AG04449 (cell line): ENCODE data around the gene DRC3.
"Not testable (repeated sequence)": the region's sequence is repeated elsewhere in the genome, so short reads cannot be mapped to it uniquely, and the experiment has no call there.

Source experiments
- CTCF ChIA-PET: fragments of 350-600 bp; formaldehyde crosslinking; extraction: SDS; loops from one replicate; lab custom pipeline; 2021; ENCODE audit warnings: antibody characterized with exemption; lab: Yijun Ruan, JAX
- POLR2A ChIA-PET: fragments of 400-600, 350-600 bp; formaldehyde crosslinking; extraction: SDS; loops from one replicate; lab custom pipeline; 2020; ENCODE audit warnings: antibody characterized with exemption, inconsistent platforms; lab: Yijun Ruan, JAX
- DNase-seq: peaks from one replicate; pipeline ENCODE4 v3.0.0-alpha.2; 2010; ENCODE audit warnings: low read depth, low spot score
- H3K4me3 ChIP-seq: 2 replicates; pipeline ENCODE4 v1.5.1; 2011; ENCODE audit warnings: low read depth, mild to moderate bottlenecking, control low read depth, low read length
- CTCF ChIP-seq: IDR thresholded peaks from one replicate; pipeline ENCODE4 v1.5.1; 2011; ENCODE audit warnings: mild to moderate bottlenecking, moderate library complexity, low read length, control low read depth, inconsistent platforms; ENCODE audit not compliant: insufficient read depth; ENCODE audit errors: missing control alignments

Gene DRC3

DNA sequence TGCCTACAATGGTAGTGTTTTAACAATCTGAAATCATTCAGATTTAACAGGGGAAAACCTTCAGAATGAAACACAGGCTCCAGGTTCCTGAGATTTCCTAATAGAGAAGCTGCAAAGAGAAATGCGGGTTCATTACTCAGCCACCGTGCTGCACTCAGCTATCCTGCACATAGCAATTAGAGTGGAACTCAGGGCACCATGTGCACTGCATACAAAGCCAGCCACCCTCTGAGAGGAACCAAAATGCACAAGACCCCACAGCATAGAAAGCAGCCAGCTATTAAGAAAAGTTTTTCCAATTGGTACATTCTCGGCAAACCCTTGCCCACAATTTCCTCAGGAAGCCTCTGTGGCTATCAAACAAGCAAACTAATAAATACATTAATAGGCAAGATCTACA is 37.9 kb upstream of the DRC3 start:
- ChIA-PET CTCF (interaction anchor here (1.0 to 9.4 kb wide), 6 partner anchors 9 to 44 kb away, joined by 3 to 69 read pairs (median 6); partner anchors contain the start of genes DRC3 and TOM1L2), POLR2A (interaction anchor here (1.2 to 1.9 kb wide), 2 partner anchors 14 to 34 kb away, joined by 5 to 7 read pairs; no protein-coding TSS in a partner anchor)
- TF ChIP-seq CTCF: no peak
- DNase-seq: no peak
- no peak overlapping the region for H3K4me3 ChIP-seq

GRCh38 chr17:17935321-17936271 is 37.1 kb upstream of the DRC3 start:
- ChIA-PET POLR2A (interaction anchor here (0.6 to 1.9 kb wide), 5 partner anchors 9 to 35 kb away, joined by 3 to 7 read pairs (median 4); no protein-coding TSS in a partner anchor), CTCF (interaction anchor here (1.0 to 9.4 kb wide), 10 partner anchors 10 to 97 kb away, joined by 3 to 69 read pairs (median 6); partner anchors contain the start of genes DRC3 and TOM1L2)
- DNase-seq: peak; percentile 90
- H3K4me3 ChIP-seq: no peak overlapping the region
- no peak for TF ChIP-seq CTCF

- no peak overlapping the region for H3K4me3 ChIP-seq
- no peak for DNase-seq
- CTCF ChIA-PET: interaction anchor here (1.3 to 1.6 kb wide), 3 partner anchors 13 to 18 kb away, joined by 3 to 5 read pairs (median 4); no protein-coding TSS in a partner anchor
- POLR2A ChIA-PET: no interaction called here
- no peak for TF ChIP-seq CTCF
Measured at GRCh38 chr17:17937201-17937853, 35.3 kb upstream of the DRC3 start.

DNA sequence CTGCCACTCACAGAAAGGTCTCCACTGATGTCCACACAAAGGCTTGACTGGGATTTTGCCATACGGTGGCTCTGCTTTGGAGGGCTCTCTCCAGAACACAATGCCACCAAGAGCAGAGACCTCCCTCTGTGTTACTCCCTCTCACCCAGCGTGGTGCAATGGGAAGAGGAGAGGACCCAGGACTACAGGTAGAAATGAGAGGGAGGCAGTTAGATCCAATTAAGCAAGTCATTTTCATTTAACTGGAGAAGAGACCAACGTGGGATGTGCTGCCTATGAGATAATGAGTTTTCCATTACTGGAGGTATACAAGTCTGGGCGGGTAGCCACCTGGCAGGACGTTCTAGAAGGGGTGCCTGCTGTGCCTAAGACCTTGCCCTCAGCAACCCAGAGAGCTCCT is 34.7 kb upstream of the DRC3 start:
- POLR2A ChIA-PET: no interaction called here
- CTCF ChIA-PET: interaction anchor here (1.6 kb wide), 1 partner anchor 19 kb away, joined by 5 read pairs; no protein-coding TSS in a partner anchor
- H3K4me3 ChIP-seq: no peak overlapping the region
- DNase-seq: no peak
- TF ChIP-seq CTCF: no peak

- no peak overlapping the region for H3K4me3 ChIP-seq
- POLR2A ChIA-PET: no interaction called here
- DNase-seq: no peak
- CTCF ChIA-PET: interaction anchor here (1.6 kb wide), 1 partner anchor 19 kb away, joined by 5 read pairs; no protein-coding TSS in a partner anchor
- no peak for TF ChIP-seq CTCF
Measured at GRCh38 chr17:17938388-17939107, 34.1 kb upstream of the DRC3 start.

- ChIA-PET CTCF (interaction anchor here (1.0 to 8.5 kb wide), 3 partner anchors 20 to 94 kb away, joined by 3 to 56 read pairs (median 4); no protein-coding TSS in a partner anchor), POLR2A (interaction anchor here (1.3 kb wide), 1 partner anchor 19 kb away, joined by 3 read pairs; no protein-coding TSS in a partner anchor)
- H3K4me3 ChIP-seq, DNase-seq: not testable (repeated sequence)
Measured at GRCh38 chr17:17939941-17940340, 32.7 kb upstream of the DRC3 start.
